Caco-2 (cell line): ENCODE measurements around the gene ANGPTL8. TPM values are rescaled to one million over a fixed set of nuclear protein-coding genes. Genes with fewer than 3 reads are reported as not detected.

Experiments used
- BruUV-seq: library from RNA; stranded (reverse); fragments of 400-500 nt; replicated peaks from 2 replicates; lab custom pipeline; 2021; lab: Mats Ljungman, UMichigan
- CTCF ChIA-PET: fragments of 300-600 bp; sonication (Branson Sonifier 250); formaldehyde crosslinking; loops from one replicate; lab custom pipeline; 2022; ENCODE audit warnings: antibody characterized with exemption; lab: Charles Lee
- POLR2A ChIA-PET: fragments of 300-600 bp; sonication (Branson Sonifier 250); formaldehyde crosslinking; loops from one replicate; lab custom pipeline; 2022; ENCODE audit warnings: antibody characterized with exemption; lab: Charles Lee
- DNase-seq, 2 experiments: peaks; one replicate each; pipeline versions ENCODE4 v3.0.0 to v3.0.0-alpha.2; 2020 to 2022
- H3K27me3 ChIP-seq: replicated peaks from 2 replicates; pipeline ENCODE4 v1.6.0; 2011; ENCODE audit warnings: low read length; ENCODE audit not compliant: control insufficient read depth, insufficient read depth
- H3K36me3 ChIP-seq: 2 replicates; pipeline ENCODE4 v1.5.1; 2011; ENCODE audit warnings: low read length; ENCODE audit not compliant: control insufficient read depth, insufficient read depth
- H3K4me1 ChIP-seq: fragments of 250-450 bp; sonication (Bioruptor Pico); 2 replicates; pipeline ENCODE4 v1.5.1; 2020; ENCODE audit warnings: mild to moderate bottlenecking
- H3K4me3 ChIP-seq: 2 replicates; pipeline ENCODE4 v1.5.1; 2011; ENCODE audit warnings: low read depth, mild to moderate bottlenecking, control low read depth, low read length
- H3K9me3 ChIP-seq: fragments of 250-450 bp; sonication (Bioruptor Pico); 2 replicates; pipeline ENCODE4 v1.5.1; 2020; ENCODE audit warnings: mild to moderate bottlenecking, moderate library complexity
- H3K27ac Mint-ChIP-seq: one replicate; pipeline ENCODE4 v1.8.0; 2022; ENCODE audit warnings: mixed read lengths; ENCODE audit not compliant: unreplicated experiment
- H3K27me3 Mint-ChIP-seq: one replicate; pipeline ENCODE4 v1.8.0; 2022; ENCODE audit warnings: mixed read lengths; ENCODE audit not compliant: insufficient read depth, unreplicated experiment
- H3K36me3 Mint-ChIP-seq: one replicate; pipeline ENCODE4 v1.8.0; 2022; ENCODE audit warnings: mild to moderate bottlenecking, mixed read lengths; ENCODE audit not compliant: insufficient read depth, unreplicated experiment
- H3K4me1 Mint-ChIP-seq: one replicate; pipeline ENCODE4 v1.8.0; 2022; ENCODE audit warnings: low read depth, mixed read lengths; ENCODE audit not compliant: unreplicated experiment
- H3K4me3 Mint-ChIP-seq: one replicate; pipeline ENCODE4 v1.8.0; 2022; ENCODE audit warnings: mild to moderate bottlenecking, moderate library complexity, mixed read lengths; ENCODE audit not compliant: unreplicated experiment
- H3K9me3 Mint-ChIP-seq: one replicate; pipeline ENCODE4 v1.8.0; 2022; ENCODE audit warnings: mixed read lengths; ENCODE audit not compliant: unreplicated experiment
- CTCF ChIP-seq, 2 experiments: fragments of 200-600 bp in 1 of 2; IDR thresholded peaks; 1 replicate in 1 of 2; 2 replicates in 1 of 2; pipeline versions ENCODE4 v1.5.1 to v1.8.0; 2011 to 2022; ENCODE audit warnings: antibody characterized with exemption in 1 of 2, control low read depth in 1 of 2, inconsistent platforms in 1 of 2, low read depth in 1 of 2, low read length in 1 of 2, mild to moderate bottlenecking in 1 of 2, moderate library complexity in 1 of 2; ENCODE audit not compliant: insufficient read depth in 1 of 2, severe bottlenecking in 1 of 2, unreplicated experiment in 1 of 2
- intact Hi-C: fragments of 100-400 bp; cut with micrococcal nuclease; formaldehyde crosslinking; loops from one replicate; pipeline ENCODE4 v1.10.0; 2022; ENCODE audit not compliant: unreplicated experiment
- total RNA-seq: library from RNA; stranded (reverse); gene quantifications from 2 replicates; pipeline ENCODE4 v1.2.3, GENCODE V29; 2022

Gene ANGPTL8
- total RNA-seq, 1 experiment from 2014 or later, result not detected

DNA sequence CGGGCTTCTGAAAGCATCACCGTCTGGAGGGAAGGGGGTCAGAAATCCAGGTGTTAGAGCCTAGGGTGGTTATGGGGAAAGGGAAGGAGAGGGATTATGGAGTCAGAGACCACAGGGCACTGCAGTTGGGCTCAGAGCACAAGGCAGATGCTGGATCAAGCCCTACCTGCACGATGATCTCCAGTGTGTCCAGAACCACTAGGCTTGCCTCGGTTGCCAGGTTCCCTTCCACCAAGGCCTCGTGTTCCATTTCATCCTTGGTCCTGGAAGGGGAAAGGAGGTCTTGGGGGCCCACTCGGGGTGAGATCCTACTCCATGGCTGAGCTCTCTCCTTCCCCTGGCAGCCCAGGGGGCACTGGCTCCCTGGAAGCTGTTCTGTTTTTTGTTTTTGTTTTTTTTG, 25.0 kb upstream of the ANGPTL8 start:
- H3K27ac Mint-ChIP-seq, result no peak overlapping the region
- no TSS peak for BruUV-seq
- H3K36me3 Mint-ChIP-seq, result peaks cover 39% of the 10 kb centered on the region
- no peaks in the 10 kb centered on the region for H3K9me3 Mint-ChIP-seq
- ChIA-PET POLR2A (no interaction called here), CTCF (no interaction called here)
- Histone ChIP-seq H3K4me1 (no peaks in the 10 kb centered on the region), H3K9me3 (no peaks in the 10 kb centered on the region), H3K27me3 (no peaks in the 10 kb centered on the region), H3K4me3 (no peak overlapping the region), H3K36me3 (peaks cover 2% of the 10 kb centered on the region; the same call in 1 of the 2 replicates)
- H3K4me3 Mint-ChIP-seq, result no peak overlapping the region
- intact Hi-C loops, result no loop called here
- no peak for DNase-seq
- H3K27me3 Mint-ChIP-seq, result no peaks in the 10 kb centered on the region
- no peaks in the 10 kb centered on the region for H3K4me1 Mint-ChIP-seq
- TF ChIP-seq CTCF (IDR thresholded peaks at IDR 0.05; ENCODE audit: insufficient read depth in 1 of 2, low read depth in 1 of 2, low read length in 1 of 2, severe bottlenecking in 1 of 2, unreplicated experiment in 1 of 2), result no peak

GRCh38 chr19:11221082-11221598, 18.3 kb upstream of the ANGPTL8 start:
- no peak for DNase-seq
- no peak for TF ChIP-seq CTCF (IDR thresholded peaks at IDR 0.05; ENCODE audit: insufficient read depth in 1 of 2, low read depth in 1 of 2, low read length in 1 of 2, severe bottlenecking in 1 of 2, unreplicated experiment in 1 of 2)
- Mint-ChIP-seq H3K27me3 (no peaks in the 10 kb centered on the region), H3K4me3 (no peak overlapping the region), H3K36me3 (peaks cover 49% of the 10 kb centered on the region), H3K9me3 (peaks cover 28% of the 10 kb centered on the region), H3K27ac (no peak overlapping the region), H3K4me1 (no peaks in the 10 kb centered on the region)
- Histone ChIP-seq H3K4me1 (no peaks in the 10 kb centered on the region), H3K27me3 (no peaks in the 10 kb centered on the region), H3K36me3 (peaks cover 3% of the 10 kb centered on the region), H3K9me3 (no peaks in the 10 kb centered on the region; the same call in 1 of the 2 replicates), H3K4me3 (no peak overlapping the region)
- BruUV-seq, result no TSS peak
- POLR2A ChIA-PET, result interaction anchor here (0.7 kb wide), 1 partner anchor 45 kb away, joined by 4 read pairs; no protein-coding TSS in a partner anchor
- CTCF ChIA-PET, result no interaction called here
- intact Hi-C loops, result no loop called here

DNA sequence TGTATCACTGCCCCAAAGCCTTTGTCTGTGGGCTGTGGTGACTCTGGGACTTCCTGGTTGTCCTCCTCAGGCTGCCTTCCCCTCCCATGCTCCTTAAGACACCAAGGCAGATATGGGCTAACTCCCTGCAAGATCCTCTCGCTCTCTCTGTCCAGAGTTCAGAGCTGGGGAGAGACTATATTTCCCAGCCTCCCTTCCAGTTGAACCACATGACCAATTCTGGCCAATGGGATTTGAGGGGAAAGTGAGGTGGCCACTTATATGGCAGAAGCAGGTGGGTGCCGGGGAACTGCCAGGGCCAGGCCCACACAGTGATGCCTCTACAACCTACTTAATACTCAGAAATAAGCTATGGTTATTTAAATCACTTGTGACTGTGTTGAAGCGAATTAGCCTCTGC, 16.2 kb upstream of the ANGPTL8 start:
- H3K4me3 Mint-ChIP-seq, result no peak overlapping the region
- intact Hi-C loops, result no loop called here
- BruUV-seq, result no TSS peak
- ChIA-PET CTCF (no interaction called here), POLR2A (no interaction called here)
- H3K27me3 ChIP-seq, result no peaks in the 10 kb centered on the region
- no peak overlapping the region for H3K4me3 ChIP-seq
- H3K9me3 ChIP-seq, result no peaks in the 10 kb centered on the region; the same call in 1 of the 2 replicates
- H3K27ac Mint-ChIP-seq, result no peak overlapping the region
- H3K4me1 Mint-ChIP-seq, result no peaks in the 10 kb centered on the region
- DNase-seq, result no peak
- peaks cover 28% of the 10 kb centered on the region for H3K9me3 Mint-ChIP-seq
- H3K36me3 Mint-ChIP-seq, result peaks cover 51% of the 10 kb centered on the region
- TF ChIP-seq CTCF (IDR thresholded peaks at IDR 0.05; ENCODE audit: insufficient read depth in 1 of 2, low read depth in 1 of 2, low read length in 1 of 2, severe bottlenecking in 1 of 2, unreplicated experiment in 1 of 2), result no peak
- no peaks in the 10 kb centered on the region for H3K4me1 ChIP-seq
- no peaks in the 10 kb centered on the region for H3K27me3 Mint-ChIP-seq
- H3K36me3 ChIP-seq, result peaks cover 3% of the 10 kb centered on the region
